Measurements from ENCODE around the gene DOCK3.
A peak's percentile ranks its signal among the peaks of the same experiment; 100 is the strongest.
"Not testable (repeated sequence)": the region's sequence is repeated elsewhere in the genome, so short reads cannot be mapped to it uniquely, and the experiment has no call there.

Gene DOCK3

DNA sequence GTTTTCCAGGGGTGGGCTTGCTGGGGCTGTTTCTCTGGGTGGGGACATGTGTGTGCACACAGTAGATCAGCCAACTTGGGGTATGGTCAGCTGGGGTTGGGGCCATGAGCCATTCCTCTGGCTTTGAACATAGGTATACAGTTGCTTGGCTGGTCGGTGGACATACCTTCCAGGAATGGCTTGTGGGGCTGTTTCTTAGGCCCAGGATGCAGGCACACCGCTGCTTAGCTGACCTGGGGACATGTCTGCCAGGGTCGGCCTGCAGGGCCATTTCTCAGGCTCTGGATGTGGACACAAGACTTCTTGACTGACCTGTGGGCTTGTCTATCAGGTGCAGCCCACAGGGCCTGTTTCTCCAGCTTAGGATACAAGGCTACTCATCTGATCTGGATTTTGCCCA is 130.6 kb downstream of the DOCK3 start:
- DNase-seq (ENCODE audit: low spot score): no peak

DNA sequence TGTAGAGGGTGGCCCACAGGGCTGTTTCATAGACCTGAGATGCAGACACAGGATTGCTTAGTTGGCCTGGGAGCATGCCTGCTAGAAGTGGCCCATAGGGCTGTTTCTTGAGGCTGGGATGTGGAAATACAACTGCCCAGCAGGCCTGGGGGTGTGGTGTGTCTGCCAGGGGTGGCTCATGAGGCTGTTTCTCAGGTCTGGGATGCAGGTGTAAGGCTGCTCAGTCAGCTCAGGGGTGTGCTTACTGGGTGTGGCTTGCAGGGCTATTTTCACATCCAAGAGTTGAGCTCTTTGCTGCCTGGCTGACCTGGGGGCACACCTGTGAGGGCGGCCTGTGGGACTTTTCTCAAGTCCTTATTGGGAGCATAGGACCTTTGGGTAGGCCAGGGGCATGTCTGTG is 131.3 kb downstream of the DOCK3 start:
- no peak for DNase-seq (ENCODE audit: low spot score)

DNA sequence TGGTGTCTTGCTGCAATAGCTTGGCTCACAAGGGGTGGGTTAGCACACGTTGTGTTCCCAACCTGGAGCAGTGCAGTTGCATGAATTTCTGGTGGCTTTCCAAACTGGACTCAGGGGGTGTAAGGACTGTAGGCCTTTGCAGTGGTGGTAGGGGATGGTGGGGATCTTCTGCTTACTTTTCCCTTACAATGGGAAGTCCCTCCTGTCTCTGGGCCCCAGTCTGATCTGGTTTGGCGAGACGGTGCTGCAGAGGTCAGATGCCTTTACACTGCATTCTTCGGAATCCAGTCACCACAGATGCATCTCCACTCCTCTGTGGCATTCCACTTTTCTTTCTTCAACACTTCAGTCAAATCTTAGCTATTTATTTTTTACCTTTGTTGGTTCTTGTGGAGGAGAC is 132.1 kb downstream of the DOCK3 start:
- peak; percentile 25 for DNase-seq (ENCODE audit: low spot score)

DNA sequence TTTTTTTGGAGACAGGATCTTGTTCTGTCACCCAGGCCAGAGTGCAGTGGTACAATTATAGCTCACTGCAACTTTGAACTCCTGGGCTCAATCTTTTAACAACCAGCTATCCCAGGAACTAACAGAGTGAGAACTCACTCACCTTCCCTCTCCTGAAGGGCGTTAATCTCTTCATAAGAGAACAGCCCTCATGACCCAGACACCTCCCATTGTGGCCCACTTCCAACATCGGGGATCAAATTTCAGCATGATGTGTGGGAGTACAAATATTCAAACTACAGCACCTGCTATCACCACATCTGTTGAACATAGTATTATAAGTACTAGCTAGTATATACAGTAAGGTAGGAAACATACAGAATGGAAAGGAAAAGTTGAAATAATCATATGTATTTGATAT is 132.5 kb downstream of the DOCK3 start:
- DNase-seq (ENCODE audit: low spot score): no peak

GRCh38 chr3:50811893-50812292 is 137.2 kb downstream of the DOCK3 start:
- DNase-seq (ENCODE audit: low spot score): no peak

DNA sequence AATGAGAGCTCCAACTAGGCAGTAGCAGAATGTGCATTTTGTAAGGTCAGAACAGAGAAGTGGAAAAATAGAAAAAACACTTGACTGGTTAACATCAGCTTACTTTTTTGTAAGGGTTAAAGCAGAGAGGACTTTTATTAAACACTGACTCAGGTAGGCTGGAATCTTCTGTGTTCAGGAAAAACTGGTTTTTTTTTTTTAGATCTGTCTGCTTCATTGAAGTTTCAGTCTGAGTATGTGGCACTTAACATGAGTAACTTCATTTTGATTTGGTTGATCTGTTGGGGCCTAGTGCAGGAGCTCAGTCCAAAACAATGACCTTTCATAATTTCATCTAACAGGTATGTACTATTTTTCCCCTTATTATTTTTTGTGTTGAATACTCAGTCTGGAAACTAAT is 141.1 kb downstream of the DOCK3 start:
- no peak for DNase-seq (ENCODE audit: low spot score)

DNA sequence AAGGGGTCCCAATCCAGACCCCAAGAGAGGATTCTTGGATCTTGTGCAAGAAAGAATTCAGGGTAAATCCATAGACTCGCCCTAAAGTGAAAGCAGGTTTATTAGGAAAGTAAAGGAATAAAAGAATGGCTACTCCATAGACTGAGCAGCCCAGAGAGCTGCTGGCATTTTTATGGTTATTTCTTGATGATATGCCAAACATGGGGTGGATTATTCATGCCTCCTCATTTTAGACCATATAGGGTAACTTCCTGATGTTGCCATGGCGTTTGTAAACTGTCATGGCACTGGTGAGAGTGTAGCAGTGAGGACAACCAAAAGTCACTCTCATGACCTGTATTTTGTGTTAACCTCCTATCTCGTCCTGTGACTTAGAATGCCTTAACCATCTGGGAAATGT is 142.2 kb downstream of the DOCK3 start:
- no peak for DNase-seq (ENCODE audit: low spot score)

GRCh38 chr3:50817756-50818529 is 143.2 kb downstream of the DOCK3 start:
- DNase-seq (ENCODE audit: low spot score): no peak

GRCh38 chr3:50819882-50820281 is 145.2 kb downstream of the DOCK3 start:
- no peak for DNase-seq (ENCODE audit: low spot score)

- DNase-seq (ENCODE audit: low spot score): no peak
Observed at GRCh38 chr3:50825841-50826240, 151.1 kb downstream of the DOCK3 start.

- no peak for DNase-seq (ENCODE audit: low spot score)
Observed at GRCh38 chr3:50830451-50830850, 155.7 kb downstream of the DOCK3 start.

DNA sequence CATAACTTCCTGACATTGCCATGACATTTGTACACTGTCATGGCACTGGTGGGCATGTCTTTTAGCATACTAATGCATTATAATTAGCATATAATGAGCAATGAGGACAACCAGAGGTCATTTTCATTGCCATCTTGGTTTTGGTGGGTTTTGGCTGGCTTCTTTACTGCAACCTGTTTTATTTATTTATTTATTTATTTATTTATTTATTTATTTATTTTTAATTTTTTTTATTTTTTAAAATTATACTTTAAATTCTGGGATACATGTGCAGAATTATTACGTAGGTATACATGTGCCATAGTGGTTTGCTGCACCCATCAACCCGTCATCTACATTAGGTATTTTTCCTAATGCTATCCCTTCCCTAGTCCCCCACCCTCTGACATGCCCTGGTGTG is 156.3 kb downstream of the DOCK3 start:
- not testable (repeated sequence) for DNase-seq (ENCODE audit: low spot score)

DNA sequence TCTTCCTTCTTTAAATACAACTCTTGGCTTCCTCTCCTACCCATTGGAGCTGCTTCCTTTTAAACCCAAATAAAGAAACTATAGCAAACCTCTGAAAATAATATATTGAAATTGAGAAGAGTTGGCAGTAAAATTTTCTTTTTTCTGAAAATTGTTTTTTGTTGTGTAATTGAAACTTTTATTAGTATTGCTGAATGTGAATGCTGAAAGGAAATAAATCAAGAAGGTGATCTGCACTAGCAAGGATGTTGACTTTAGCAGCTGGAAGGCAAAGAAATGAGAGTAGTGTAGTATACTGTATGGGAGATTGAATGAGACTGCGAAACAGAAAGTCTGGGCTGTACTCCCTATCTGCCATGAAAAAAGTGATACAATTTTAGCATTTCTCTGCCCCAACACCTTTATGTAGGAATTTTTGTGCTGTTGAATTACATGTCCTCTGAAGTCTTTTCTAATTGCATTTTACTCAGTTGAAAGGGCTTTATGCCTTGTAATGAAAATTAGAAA is 166.3 kb downstream of the DOCK3 start:
- no peak for DNase-seq (ENCODE audit: low spot score)

DNA sequence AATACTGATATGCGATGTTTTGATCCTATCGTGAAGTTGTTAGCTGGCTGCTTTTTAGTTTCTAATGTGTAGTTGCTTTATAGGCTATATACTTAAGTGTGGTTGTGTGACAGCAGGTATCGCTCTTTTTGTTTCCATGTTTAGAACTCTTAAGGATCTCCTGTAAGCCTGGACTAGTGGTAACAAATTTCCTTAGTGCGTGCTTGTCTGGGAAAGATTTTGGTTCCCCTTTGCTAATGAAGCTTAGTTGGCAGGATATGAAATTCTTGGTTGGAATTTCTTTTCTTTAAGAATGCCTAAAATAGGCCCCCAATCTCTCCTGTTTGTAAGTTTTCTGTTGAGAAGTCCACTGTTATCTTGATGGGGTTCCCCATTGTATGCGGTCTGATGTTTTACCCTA is 173.6 kb downstream of the DOCK3 start:
- no peak for DNase-seq (ENCODE audit: low spot score)

DNA sequence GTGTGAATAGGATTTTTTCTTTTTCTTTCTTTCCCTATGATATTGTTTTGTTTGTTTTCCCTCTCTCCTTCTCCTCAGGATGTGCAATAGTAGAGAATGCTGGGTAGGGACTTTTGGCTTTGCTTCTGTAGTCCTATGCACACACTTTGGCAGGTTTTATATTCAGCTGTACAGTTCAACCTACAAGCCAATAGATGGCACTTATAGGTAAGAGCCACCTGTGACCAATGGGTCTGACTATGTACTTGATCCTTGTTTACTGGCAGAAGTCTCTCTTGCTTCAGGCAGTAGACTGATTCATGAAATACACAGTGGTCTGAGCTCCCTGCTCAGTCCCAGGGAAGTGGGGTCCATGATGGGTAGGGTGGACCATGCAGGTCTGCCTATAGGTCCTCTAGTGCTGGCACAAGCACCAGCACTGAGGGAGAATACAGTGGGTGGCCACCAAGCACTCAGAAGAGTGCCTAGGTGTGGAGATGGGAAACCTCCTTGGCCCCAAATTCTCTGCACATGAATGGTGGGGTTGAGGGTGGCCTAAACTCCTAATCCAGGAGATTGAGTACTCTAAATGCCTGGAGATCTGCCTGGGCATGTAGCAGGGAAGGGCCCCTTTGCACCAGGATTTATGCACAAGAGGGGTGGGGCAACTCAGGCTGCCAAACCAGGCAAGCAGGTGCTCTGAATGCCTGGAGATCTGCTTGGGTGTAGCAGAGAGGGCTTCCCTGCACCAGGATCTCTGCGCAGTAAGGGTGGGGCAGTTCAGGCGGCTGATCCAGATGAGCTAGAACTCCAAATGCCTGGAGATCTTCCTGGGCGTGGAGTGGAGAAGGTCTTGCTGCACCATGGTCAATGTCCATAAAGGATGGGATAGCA is 176.1 kb downstream of the DOCK3 start:
- no peak for DNase-seq (ENCODE audit: low spot score)

- no peak for DNase-seq (ENCODE audit: low spot score)
Observed at GRCh38 chr3:50853936-50854335, 179.2 kb downstream of the DOCK3 start.

GRCh38 chr3:50862221-50862620 is 187.5 kb downstream of the DOCK3 start:
- no peak for DNase-seq (ENCODE audit: low spot score)

DNA sequence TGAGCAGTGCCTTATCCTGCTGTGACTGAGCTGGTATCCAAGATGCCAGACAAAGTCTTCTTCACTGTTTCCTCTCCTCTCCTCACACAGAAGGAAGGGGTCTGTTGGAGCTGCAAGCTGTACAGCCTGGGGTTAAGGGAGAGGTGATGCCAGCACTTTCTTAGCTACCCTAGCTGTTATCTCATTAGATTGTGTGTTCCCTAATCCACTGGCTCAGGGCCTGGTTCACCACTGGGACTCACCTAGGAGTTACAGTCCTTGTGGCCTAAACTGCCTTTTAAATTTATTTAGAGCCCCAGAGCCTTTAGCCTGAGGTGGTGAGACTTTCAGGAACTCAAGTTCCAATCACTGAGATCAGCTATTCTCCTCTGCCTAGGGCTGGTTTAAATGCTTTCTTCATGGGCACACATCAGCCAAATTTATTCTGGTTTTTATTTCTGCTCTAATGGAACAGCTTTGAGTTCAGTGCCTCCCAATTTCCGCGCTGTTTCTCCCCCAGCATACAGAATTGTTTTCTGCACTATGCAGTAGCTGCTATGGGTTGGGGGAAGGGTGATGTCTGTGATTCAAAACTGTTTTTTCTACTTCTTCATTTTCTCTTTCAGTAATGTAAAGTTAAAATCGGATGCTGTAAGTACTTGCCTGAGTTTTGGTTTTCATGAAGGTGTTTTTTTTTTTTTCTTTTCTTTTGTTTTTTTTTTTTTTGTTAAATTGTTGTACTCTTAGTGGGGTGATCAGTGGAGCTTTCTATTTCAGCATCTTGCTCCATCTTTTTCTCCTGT is 198.8 kb downstream of the DOCK3 start:
- no peak for DNase-seq (ENCODE audit: low spot score)

DNA sequence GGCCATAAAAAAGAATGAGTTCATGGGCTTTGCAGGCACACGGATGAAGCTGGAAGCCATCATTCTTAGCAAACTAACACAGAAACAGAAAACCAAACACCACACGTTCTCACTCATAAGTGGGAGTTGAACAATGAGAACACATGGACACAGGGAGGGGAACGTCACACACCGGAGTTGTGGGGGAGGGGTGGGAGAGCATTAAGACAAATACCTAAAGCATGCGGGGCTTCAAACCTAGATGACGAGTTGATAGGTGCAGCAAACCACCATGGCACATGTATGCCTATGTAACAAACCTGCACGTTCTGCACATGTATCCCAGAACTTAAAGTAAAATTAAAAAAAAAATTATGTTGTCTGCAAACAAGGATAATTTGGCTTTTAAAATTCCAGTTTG is 200.1 kb downstream of the DOCK3 start:
- DNase-seq (ENCODE audit: low spot score): not testable (repeated sequence)

- DNase-seq (ENCODE audit: low spot score): no peak
Observed at GRCh38 chr3:50876947-50877346, 202.2 kb downstream of the DOCK3 start.

- not testable (repeated sequence) for DNase-seq (ENCODE audit: low spot score)
Observed at GRCh38 chr3:50882733-50883132, 208.0 kb downstream of the DOCK3 start.

DNA sequence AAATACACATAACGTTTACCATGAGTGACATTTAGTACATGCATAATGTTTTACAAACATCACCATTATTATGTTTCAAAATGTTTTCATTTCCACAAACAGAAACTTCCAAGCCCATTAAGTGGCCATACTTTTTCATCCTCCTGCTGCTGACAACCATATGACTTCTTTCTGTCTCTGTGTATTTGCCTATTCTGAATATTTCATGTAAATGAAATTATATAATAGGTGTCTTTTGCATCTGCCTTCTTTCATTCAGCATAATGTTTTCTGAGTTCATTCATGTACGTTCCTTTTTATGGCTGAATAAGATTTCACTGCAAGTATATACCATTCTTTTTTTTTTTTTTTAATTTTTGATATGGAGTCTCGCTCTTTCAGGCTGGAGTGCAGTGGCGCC is 209.0 kb downstream of the DOCK3 start:
- no peak for DNase-seq (ENCODE audit: low spot score)

All from AG20443 (cell line).